HG03097 (cell line): ENCODE data around the gene AKR1C3.
"Not testable (repeated sequence)": the region's sequence is repeated elsewhere in the genome, so short reads cannot be mapped to it uniquely, and the experiment has no call there.

ENCODE experiments used
- ATAC-seq: cut with Tn5 transposase; IDR thresholded peaks from one replicate; pipeline ENCODE4 v1.9.1; 2021; ENCODE audit not compliant: unreplicated experiment, low FRiP score

Gene AKR1C3

DNA sequence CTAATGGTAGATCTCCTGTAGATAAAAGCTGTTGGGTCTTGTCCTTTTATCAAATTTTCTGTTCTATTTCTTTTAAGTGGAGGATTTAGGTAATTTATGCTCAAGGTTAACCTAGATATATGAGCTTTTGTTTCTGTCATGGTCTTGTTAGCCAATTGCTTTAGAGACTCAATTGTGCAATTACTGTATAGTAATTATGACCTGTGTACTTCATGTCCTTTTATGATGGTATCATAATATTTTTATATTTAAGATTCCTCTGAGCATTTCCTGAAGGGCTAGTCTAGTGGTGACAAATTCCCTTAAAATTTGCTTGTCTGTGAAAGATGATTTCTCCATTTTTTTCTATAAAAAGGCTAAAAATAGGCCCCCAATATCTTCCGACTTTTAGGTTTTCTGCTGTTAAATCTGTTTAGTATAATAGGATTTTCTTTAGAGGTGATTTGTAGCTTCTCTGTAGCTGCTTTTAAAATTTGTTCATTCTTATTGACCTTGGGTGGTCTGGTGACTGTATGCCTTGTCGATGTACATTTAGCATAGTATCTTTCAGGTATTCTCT is 5.4 kb upstream of the AKR1C3 start:
- ATAC-seq, result no peak

DNA sequence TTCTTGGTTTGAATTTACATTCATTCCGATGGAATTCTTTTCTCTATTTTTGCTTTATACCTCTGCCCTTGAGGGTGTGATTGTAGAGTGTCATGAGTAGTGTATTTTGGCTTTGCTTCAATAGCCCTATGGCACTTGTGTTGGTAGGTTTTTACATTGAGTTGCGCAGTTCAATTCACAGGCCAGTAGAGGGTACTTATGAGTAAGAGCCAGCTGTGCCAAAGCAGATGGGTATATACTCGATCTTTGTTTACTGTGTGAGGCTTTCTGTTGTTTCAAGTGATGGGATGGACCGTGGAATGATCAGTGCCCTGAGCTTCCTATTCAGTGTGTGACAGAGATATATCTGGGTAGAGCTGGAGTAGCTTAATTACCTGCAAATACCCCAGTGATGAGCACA is 4.3 kb upstream of the AKR1C3 start:
- ATAC-seq, result no peak

DNA sequence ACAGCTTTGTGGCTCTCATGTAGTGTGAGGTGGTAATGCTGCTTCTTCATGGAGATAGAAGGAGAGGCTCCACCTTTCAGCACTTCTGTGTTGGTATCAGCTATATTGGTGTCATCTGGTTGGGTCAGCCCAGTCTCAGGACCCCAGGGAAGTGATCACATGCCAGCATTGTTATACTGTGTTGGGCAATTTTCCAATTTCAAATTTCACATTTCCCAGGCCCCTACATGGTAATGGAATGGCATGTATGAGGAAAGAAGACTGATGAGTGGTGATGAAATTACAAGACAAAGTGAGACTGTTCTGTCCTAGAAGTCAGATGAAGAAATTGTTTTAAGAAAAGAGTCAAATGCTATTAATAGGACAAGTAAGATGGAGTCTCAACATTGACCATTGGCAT is 3.7 kb upstream of the AKR1C3 start:
- ATAC-seq, result no peak

DNA sequence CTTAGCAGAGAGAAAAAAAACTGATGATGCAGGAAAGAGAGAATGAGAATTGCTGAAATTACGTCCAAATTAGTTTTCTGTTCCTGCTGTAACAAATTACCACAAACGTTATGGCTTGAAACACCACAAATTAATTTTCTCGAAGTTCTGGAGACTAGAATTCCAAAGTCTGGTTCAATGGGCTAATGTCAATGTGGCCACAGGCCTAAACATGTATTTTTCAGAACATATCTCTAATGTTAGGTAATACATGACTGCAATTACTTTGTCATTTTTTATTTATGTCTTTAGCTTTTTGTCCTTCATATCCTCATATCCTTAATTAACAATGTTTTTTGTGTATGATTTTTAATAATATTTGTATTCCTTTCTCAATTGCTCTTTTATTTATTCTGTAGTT is 3.0 kb upstream of the AKR1C3 start:
- ATAC-seq, result no peak

DNA sequence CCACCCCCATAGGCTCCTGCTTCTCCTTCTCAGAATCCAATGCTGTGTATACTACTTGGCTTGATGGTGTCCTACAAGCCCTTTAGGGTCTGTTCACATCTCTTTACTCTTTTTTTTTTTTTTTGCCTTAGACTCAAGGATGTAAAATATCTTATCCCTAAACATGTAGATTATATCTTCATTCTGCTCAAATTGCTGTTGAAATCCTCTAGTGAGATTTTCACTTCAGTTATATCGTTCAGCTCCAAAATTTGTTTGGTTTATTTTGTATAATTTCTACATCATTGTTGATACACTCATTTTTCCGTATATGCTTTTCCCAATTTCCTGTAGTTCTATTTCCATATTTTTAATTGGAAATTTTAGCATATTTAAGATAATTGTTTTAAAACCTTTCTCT is 1.8 kb upstream of the AKR1C3 start:
- ATAC-seq, result no peak

DNA sequence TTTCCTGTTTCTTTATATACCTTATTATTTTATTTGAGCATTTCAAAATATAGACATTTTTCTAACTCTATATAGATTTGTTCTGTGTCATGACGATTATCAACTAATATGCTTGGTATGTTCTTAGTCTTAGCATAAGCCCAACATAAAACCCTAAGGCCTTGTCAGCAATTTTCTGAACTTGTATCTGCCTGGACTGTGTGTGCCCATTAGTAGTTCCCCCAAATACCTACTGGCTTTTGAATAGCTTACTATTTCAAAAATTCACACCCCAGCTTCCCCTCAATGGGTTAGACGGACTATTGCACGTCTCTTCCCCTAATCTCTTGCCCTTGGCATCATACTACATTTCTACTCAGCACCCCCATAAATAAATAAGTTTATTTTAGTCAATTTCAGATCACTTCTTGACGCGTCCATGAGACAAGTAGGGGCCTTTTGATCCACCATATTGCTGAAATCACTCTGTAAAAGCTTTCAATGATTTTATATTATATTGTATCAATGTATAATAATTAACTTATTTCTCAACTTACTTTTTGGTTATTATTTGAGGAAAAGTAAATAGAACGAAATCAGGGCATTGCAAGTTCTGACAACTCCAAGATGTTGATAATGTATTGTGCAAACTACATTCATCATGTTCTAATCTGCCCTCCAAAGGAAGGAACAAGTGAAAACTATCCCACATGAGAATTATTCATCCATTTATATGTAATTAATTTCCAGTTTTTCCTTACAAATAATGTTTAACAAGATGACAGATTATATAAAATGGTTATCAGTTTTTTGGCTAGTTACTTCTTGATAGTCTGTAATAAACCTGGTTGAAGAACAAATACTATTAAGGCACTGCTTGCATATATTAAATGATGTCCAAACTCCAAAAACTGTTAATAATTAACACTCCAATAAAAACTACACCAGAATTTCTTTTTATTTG is 1.1 kb upstream of the AKR1C3 start:
- no peak for ATAC-seq

DNA sequence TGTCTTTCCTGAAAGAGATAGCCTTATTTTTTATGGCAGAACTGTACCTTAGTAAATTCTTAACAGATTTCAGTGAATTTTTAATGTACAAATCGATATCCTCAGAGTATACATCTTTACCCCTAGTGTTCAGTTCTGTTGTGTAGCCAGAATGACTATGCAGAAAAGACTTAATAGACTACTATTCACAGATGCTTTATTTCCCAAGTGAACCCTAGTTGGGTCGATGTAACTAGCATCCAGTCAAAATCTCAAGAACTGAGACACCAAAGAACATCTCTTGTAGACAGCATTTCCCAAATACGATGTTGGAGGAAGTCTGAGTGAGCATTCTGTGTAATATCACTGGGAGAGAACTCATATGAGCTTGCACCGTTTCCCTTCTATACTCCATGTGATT is 1.5 kb downstream of the AKR1C3 start:
- no peak for ATAC-seq

DNA sequence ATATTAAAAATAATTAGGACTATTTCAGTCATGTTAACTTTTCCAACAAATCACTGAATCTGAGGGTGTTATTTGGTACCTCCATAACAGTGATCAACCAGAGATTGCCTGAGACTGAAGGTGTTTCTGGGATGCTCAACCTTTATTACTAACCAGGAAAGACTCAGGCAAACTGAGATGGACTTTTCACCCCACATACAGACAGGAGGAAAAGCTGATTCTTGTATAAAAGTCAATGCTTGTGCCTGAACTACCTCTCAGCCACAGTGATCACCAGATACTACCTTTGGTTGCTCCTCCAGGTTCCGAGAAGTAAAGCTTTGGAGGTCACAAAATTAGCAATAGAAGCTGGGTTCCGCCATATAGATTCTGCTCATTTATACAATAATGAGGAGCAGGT is 1.9 kb downstream of the AKR1C3 start:
- ATAC-seq, result no peak

DNA sequence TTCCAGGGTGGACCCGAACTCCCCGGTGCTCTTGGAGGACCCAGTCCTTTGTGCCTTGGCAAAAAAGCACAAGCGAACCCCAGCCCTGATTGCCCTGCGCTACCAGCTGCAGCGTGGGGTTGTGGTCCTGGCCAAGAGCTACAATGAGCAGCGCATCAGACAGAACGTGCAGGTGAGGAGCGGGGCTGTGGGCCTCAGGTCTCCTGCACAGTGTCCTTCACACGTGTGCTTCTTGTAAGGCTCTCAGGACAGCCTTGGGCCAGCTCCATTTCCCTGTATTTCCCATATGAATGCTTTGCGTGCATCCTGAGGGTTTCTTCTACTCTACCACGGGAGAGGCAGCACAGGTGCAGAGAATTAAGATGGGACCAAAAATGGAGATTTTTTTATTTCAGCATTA is 8.3 kb downstream of the AKR1C3 start:
- not testable (repeated sequence) for ATAC-seq

DNA sequence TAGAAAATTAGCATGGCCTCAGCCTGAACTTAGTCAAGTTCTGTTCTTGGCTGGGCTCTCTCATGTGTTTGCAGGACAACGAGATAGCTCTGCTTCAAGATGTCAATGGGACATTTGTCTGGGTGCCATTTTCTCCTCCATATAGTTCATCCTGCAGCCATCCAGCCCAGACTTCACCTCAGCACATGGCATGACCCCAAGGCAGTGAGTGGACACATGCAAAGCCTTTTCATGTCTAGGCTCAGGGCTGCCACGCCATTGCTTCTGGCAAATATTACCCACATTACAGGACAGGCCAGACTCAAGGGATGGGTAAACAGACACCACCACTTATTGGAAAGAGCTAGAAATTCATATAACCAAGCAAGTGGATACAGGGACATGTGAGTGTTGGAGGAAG is 9.3 kb downstream of the AKR1C3 start:
- ATAC-seq, result no peak

DNA sequence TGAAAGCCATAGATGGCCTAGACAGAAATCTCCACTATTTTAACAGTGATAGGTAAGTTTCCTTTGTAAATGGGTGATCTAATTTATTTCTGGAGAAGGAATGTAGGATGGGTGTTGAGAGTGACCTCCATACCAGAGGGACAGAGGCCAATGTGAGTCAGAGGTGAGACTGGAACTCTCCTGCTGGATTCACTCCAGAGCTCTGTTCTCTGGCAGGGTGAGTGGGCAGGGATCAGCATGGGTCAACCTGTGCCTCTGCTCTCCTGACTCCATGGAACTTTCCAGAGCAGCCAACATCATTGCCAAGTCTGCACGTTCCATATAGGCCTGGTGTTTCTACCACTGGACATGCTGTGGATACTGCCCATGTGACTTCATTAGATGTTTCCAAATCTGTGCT is 11.4 kb downstream of the AKR1C3 start:
- ATAC-seq, result no peak

DNA sequence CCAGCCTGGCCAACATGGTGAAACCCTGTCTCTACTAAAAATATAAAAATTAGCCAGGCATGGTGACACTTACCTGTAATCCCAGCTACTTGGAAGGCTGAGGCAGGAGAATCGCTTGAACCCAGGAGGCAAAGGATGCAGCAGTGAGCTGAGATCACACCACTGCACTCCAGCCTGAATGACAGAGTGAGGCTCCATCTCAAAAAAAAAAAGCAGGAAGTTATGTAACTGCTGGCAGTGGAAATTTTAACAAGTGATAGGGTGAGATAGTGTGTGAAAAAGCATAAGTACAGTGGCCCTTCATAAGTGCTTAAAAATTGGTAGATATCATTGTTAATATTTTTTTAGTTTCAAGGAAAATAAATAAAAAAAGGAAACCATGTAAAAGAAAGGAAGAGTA is 12.3 kb downstream of the AKR1C3 start:
- no peak for ATAC-seq

DNA sequence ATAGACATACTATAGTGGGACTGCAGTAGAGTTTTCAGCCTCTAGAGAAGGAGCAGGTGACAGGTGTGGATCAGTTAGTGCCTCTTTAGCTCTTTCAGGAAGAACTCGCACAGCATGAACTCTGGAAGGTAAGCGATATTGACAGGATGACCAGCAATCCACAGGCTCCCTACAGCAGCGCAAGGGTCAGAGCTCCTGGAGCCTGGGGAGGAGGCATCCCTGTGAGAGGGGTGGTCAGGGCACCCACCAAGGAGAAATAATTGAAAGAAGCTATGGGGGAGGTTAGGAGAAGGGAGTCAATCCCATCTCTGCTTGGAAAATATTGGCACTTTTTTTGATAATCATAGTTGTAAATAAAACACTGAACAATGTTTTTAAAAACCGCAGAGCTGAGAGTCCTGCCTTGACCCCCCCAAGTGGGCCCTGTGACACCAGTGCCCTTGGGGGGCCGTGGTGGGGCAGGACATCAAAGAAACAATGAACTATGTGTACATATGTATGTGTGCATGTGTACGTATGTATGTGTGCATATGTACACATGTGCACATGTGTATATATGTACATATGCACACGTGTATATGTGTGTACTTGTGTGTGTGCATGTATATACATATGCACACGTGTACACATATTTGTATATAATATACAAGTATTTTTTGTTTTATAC is 13.8 kb downstream of the AKR1C3 start:
- no peak for ATAC-seq

DNA sequence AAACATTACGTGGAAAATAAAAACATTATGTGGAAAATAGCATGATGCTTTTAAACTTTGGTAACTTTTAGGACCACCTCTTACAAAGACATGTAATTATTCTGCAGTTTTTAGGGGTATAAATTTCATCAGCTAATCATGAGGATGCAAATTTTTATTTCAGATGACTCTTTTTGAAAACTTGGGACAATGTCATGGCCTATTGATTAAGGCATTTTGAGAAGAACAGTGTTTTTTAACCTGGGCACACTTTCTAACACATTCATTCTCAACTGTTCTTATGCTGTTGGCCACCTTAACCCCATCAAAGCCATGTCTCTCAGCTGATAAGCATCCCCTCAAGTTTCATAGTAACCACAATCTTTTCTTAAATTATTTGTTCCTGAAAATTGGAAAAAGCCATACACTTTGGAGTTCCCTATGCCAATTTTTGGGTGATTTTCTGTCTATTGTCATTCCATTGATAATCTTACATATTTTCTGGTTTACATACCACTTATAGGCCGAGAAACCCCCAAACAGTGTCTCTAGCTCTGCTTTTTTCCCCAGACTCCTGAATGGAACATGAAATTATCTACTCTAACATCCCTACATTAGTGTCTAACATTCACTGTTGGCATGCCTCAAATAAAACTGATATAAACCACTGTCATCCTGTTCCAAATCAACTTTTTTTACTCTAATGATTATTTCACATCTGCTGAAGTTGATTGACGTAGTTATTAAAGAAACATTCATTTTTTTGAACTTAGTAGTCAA is 14.6 kb downstream of the AKR1C3 start:
- ATAC-seq, result no peak

DNA sequence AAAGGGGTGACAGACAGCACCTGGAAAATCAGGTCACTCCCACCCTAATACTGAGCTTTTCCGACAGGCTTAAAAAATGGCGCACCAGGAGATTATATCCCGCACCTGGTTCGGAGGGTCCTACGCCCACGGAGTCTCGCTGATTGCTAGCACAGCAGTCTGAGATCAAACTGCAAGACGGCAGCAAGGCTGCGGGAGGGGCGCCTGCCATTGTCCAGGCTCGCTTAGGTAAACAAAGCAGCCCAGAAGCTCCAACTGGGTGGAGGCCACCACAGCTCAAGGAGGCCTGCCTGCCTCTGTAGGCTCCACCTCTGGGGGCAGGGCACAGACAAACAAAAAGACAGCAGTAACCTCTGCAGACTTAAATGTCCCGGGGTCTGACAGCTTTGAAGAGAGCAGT is 15.6 kb downstream of the AKR1C3 start:
- not testable (repeated sequence) for ATAC-seq

DNA sequence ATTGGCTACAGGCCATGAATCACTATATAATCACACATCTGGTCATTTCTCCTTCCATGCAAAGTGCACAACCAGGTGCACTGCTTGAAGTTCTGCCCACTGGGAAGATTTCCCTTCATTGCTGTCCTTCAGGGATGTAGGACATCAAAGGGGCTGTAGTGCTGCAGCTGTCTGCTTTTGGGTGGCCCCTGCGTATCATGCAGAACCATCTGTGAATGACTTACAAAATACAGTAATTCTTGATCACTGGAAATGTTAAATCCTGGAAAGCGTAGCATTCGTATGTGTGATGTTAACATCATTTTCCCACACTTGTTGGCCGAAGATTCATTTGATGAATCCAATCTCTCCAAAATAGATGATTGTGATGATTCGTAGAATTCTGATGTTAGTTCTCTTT is 22.4 kb downstream of the AKR1C3 start:
- no peak for ATAC-seq

DNA sequence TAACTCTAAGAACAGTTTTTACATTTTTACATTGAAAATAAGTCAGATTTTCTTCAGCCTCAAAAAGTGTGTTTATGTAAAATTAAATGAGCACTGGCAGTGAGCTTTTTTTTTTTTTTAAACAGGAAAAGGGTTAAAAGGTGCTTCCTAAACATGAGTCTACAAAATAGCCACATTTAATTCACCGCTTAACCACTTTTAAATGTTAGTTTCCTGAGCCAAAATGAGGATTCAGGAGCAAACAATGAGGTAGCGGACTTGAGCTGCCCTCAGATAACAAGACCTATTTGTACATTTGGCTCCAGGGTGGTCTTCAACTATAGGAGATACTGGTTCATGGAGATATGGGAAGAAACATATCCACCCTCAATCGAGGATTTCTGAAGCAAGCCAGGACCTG is 22.8 kb downstream of the AKR1C3 start:
- no peak for ATAC-seq

DNA sequence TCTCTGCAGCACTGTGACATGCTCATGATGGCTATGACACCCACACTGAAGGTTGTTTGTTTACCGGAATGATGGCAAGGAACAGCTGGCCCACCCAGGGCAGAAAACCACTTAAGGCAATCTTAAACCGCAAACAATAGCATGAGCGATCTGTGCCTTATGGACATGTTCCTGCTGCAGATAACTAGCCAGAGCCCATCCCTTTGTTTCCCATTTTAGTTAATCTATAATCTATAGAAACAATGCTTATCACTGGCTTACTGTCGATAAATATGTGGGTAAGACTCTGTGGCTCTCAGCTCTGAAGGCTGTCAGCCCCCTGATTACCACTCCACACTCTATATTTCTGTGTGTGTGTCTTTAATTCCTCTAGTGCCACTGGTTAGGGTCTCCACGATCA is 25.8 kb downstream of the AKR1C3 start:
- not testable (repeated sequence) for ATAC-seq

DNA sequence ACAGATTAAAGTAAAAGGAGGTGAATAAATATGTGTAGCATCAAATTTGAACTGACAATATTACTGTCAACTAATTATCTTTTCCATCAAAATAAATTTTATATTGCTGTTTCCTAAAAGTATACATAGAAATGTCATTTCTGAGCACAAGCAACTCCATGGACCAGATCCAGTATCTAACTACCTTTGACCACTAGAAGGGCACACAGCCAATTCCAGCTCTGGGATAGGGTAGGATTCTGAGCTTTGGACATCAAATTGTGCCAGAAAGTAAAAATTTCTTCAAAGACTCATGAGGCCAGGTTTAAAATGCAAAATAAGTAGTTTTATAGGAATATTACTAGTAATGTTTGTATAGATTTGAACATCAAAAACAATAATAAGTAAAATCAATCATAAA is 29.7 kb downstream of the AKR1C3 start:
- ATAC-seq, result no peak

DNA sequence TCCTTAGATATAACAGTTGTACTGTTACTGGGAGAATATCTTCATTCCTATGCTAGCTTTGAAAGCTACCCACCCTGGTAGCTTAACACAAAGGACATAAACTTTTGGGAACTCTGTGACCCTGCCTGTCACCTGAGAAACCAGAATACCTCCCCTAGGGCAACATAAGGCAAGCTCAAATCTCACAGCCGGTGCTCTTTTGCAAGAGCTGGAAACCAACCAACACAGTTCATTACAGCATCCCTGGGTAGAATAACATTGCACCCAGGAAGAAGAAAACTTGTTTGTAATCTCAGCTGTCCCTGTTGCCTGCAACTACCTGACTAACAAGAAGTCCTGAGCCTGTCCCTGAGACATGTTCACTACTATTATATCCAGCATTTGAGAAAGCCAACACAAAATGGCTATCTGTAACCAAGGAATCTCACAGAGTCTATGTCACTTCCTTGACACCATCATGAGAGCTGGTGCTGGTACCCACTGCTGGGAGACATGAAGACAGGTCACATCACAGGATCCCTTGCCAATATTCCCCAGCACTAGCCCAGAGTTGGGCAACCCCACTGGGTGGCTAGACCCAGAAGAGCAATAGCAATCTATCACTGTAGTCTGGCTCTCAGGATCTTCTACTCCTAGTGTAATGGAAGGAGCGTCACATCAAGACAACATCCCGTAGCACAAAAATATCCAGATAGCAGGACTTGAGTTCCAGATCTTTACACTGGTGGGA is 31.3 kb downstream of the AKR1C3 start:
- ATAC-seq, result no peak
